PC-3 (cell line): ENCODE measurements around the gene ANK3. TPM values are rescaled to one million over a fixed set of nuclear protein-coding genes. Genes with fewer than 3 reads are reported as not detected.

Source experiments
- ATAC-seq: fragments of 200-7000 bp; cut with Tn5 transposase; 2 replicates; pipeline ENCODE4 v1.9.1; 2020; ENCODE audit warnings: mild to moderate bottlenecking, moderate library complexity
- BruUV-seq: library from RNA; stranded (reverse); fragments of 400-500 nt; replicated peaks from 2 replicates; lab custom pipeline; 2021; lab: Mats Ljungman, UMichigan
- CTCF ChIA-PET: fragments of 300-600 bp; sonication (Branson Sonifier 250); formaldehyde crosslinking; loops from one replicate; lab custom pipeline; 2022; ENCODE audit warnings: antibody characterized with exemption; lab: Charles Lee
- POLR2A ChIA-PET: fragments of 300-600 bp; sonication (Branson Sonifier 250); formaldehyde crosslinking; loops from one replicate; lab custom pipeline; 2022; ENCODE audit warnings: antibody characterized with exemption; ENCODE audit not compliant: unreplicated experiment; lab: Charles Lee
- DNase-seq: peaks from one replicate; pipeline ENCODE4 v3.0.0-alpha.2; 2015
- H2AFZ ChIP-seq: fragments of 300-600 bp; sonication (generic); 2 replicates; pipeline ENCODE4 v1.6.0; 2016; ENCODE audit warnings: antibody characterized with exemption, low read length
- H3F3A ChIP-seq: fragments of 300-600 bp; sonication (generic); one replicate; pipeline ENCODE4 v1.6.0; 2017; ENCODE audit warnings: antibody characterized with exemption, low read length, control low read depth, mild to moderate bottlenecking; ENCODE audit not compliant: unreplicated experiment
- H3K27ac ChIP-seq: fragments of 300-600 bp; sonication (generic); 2 replicates; pipeline ENCODE4 v1.5.1; 2016; ENCODE audit warnings: mild to moderate bottlenecking, low read length
- H3K27me3 ChIP-seq: fragments of 300-600 bp; sonication (generic); 2 replicates; pipeline ENCODE4 v1.6.1; 2016; ENCODE audit warnings: low read length, mixed read lengths
- H3K36me3 ChIP-seq: fragments of 300-600 bp; sonication (generic); 2 replicates; pipeline ENCODE4 v1.6.1; 2016; ENCODE audit warnings: low read depth, mixed run types, low read length, mixed read lengths
- H3K4me1 ChIP-seq: fragments of 300-600 bp; sonication (generic); 2 replicates; pipeline ENCODE4 v1.5.1; 2016; ENCODE audit warnings: low read length; ENCODE audit not compliant: insufficient read depth
- H3K4me2 ChIP-seq: fragments of 300-600 bp; sonication (generic); 2 replicates; pipeline ENCODE4 v1.6.0; 2016; ENCODE audit warnings: low read length
- H3K4me3 ChIP-seq: fragments of 300-600 bp; sonication (generic); 2 replicates; pipeline ENCODE4 v1.5.1; 2016; ENCODE audit warnings: mild to moderate bottlenecking, low read length, mixed read lengths
- H3K79me2 ChIP-seq: fragments of 300-600 bp; sonication (generic); 2 replicates; pipeline ENCODE4 v1.6.1; 2017; ENCODE audit warnings: low read length, mixed read lengths
- H3K9ac ChIP-seq: fragments of 300-600 bp; sonication (generic); 2 replicates; pipeline ENCODE4 v1.6.0; 2016; ENCODE audit warnings: mild to moderate bottlenecking, low read length
- H3K9me2 ChIP-seq: fragments of 300-600 bp; sonication (generic); replicated peaks from 2 replicates; pipeline ENCODE4 v1.6.1; 2016; ENCODE audit warnings: mixed run types, low read length, mixed read lengths
- H3K9me3 ChIP-seq: fragments of 300-600 bp; sonication (generic); 2 replicates; pipeline ENCODE4 v1.6.1; 2016; ENCODE audit warnings: low read length, mixed read lengths
- H4K20me1 ChIP-seq: fragments of 300-600 bp; sonication (generic); 2 replicates; pipeline ENCODE4 v1.6.1; 2016; ENCODE audit warnings: low read length, mixed read lengths
- CTCF ChIP-seq: fragments of 300-600 bp; sonication (generic); conservative IDR thresholded peaks from 2 replicates; pipeline ENCODE4 v1.5.1; 2017; ENCODE audit warnings: antibody characterized with exemption, low read depth, mild to moderate bottlenecking, low read length
- EZH2 ChIP-seq: fragments of 300-600 bp; sonication (generic); IDR thresholded peaks from one replicate; pipeline ENCODE4 v1.6.1; 2017; ENCODE audit warnings: antibody characterized with exemption, mild to moderate bottlenecking, low read length; ENCODE audit not compliant: unreplicated experiment
- EZH2phosphoT487 ChIP-seq: fragments of 300-600 bp; sonication (generic); IDR thresholded peaks from 2 replicates; pipeline ENCODE4 v1.6.1; 2018; ENCODE audit warnings: mild to moderate bottlenecking, antibody characterized with exemption, low read length, borderline replicate concordance
- intact Hi-C: fragments of 100-400 bp; cut with micrococcal nuclease; formaldehyde crosslinking; loops from 2 replicates; pipeline ENCODE4 v1.9.0; 2023
- total RNA-seq: library from RNA; depleted of rRNA; stranded (reverse); fragments of >200 nt; gene quantifications from 2 replicates; pipeline ENCODE4 v1.2.3, GENCODE V29; 2014

The ANK3 gene
- total RNA-seq, 1 experiment from 2014 or later = 29.5 TPM

- Histone ChIP-seq H3K9ac (peak overlapping the region; percentile 59), H3F3A (peaks cover 21% of the 10 kb centered on the region), H3K4me2 (peak overlapping the region; percentile 79), H3K27ac (peak overlapping the region; percentile 95), H3K4me3 (peak overlapping the region; percentile 55), H3K79me2 (no peaks in the 10 kb centered on the region), H4K20me1 (no peaks in the 10 kb centered on the region), H3K9me3 (no peaks in the 10 kb centered on the region), H3K9me2 (no peaks in the 10 kb centered on the region), H3K27me3 (no peaks in the 10 kb centered on the region), H3K4me1 (peaks cover 71% of the 10 kb centered on the region), H2AFZ (peak overlapping the region; percentile 4; the same call in 1 of the 2 replicates), H3K36me3 (no peaks in the 10 kb centered on the region)
- DNase-seq (peak; percentile 97), ATAC-seq (peak; percentile 72)
- ChIA-PET CTCF (interaction anchor here (1.5 kb wide), 1 partner anchor 55 kb away, joined by 11 read pairs; no protein-coding TSS in a partner anchor), POLR2A (interaction anchor here (1.0 kb wide), 1 partner anchor 47 kb away, joined by 3 read pairs; no protein-coding TSS in a partner anchor)
- no TSS peak for BruUV-seq
- intact Hi-C loops = loop anchor here (2.0 kb wide), 1 partner anchor 39 kb away; no protein-coding TSS in a partner anchor
- TF ChIP-seq CTCF = no peak
- no peak for TF ChIP-seq EZH2phosphoT487
- no peak for TF ChIP-seq EZH2
Observed at GRCh38 chr10:60170250-60170649, 219.4 kb downstream of the ANK3 start.

- no peaks in the 10 kb centered on the region for H3K9me3 ChIP-seq
- H3F3A ChIP-seq = peaks cover 21% of the 10 kb centered on the region
- ATAC-seq (no peak), DNase-seq (no peak)
- H3K9ac ChIP-seq = no peak overlapping the region
- H3K27ac ChIP-seq = no peak overlapping the region
- H3K4me2 ChIP-seq = no peak overlapping the region
- H3K79me2 ChIP-seq = no peaks in the 10 kb centered on the region
- H3K4me1 ChIP-seq = peaks cover 65% of the 10 kb centered on the region
- no TSS peak for BruUV-seq
- ChIA-PET CTCF (interaction anchor here (1.5 kb wide), 1 partner anchor 54 kb away, joined by 11 read pairs; no protein-coding TSS in a partner anchor), POLR2A (no interaction called here)
- intact Hi-C loops = no loop called here
- TF ChIP-seq CTCF = no peak
- TF ChIP-seq EZH2 = no peak
- TF ChIP-seq EZH2phosphoT487 = no peak
- no peaks in the 10 kb centered on the region for H3K27me3 ChIP-seq
- H3K9me2 ChIP-seq = no peaks in the 10 kb centered on the region
- H3K4me3 ChIP-seq = no peak overlapping the region
- H4K20me1 ChIP-seq = no peaks in the 10 kb centered on the region
- H3K36me3 ChIP-seq = no peaks in the 10 kb centered on the region
- H2AFZ ChIP-seq = no peak overlapping the region
Observed at GRCh38 chr10:60169111-60169510, 220.6 kb downstream of the ANK3 start.

- Histone ChIP-seq H3K4me3 (no peak overlapping the region), H3K9me2 (no peaks in the 10 kb centered on the region)
- POLR2A ChIA-PET = no interaction called here
Observed at GRCh38 chr10:60167050-60167449, 222.6 kb downstream of the ANK3 start.

More at GRCh38 chr10:60167050-60167449, 222.6 kb downstream of the ANK3 start:
- H4K20me1 ChIP-seq = no peaks in the 10 kb centered on the region
- no peak overlapping the region for H3K27ac ChIP-seq
- intact Hi-C loops = no loop called here
- no peaks in the 10 kb centered on the region for H3K27me3 ChIP-seq
- CTCF ChIA-PET = no interaction called here
- H3K9me3 ChIP-seq = no peaks in the 10 kb centered on the region
- peaks cover 45% of the 10 kb centered on the region for H3K4me1 ChIP-seq
- BruUV-seq = no TSS peak
- no peaks in the 10 kb centered on the region for H3K36me3 ChIP-seq
- H3K79me2 ChIP-seq = no peaks in the 10 kb centered on the region
- H3K9ac ChIP-seq = no peak overlapping the region
- peaks cover 11% of the 10 kb centered on the region for H3F3A ChIP-seq
- DNase-seq = no peak
- no peak for ATAC-seq
- H2AFZ ChIP-seq = no peak overlapping the region
- TF ChIP-seq CTCF = no peak
- TF ChIP-seq EZH2phosphoT487 = no peak
- no peak for TF ChIP-seq EZH2
- H3K4me2 ChIP-seq = no peak overlapping the region
